ENCODE results near the gene MARCHF4.

The MARCHF4 gene

GRCh38 chr2:216371721-216372702, at the start of gene MARCHF4:
Gene MARCHF4, minus strand, starts transcription at chr2:216372483. Its CDS starts 2,223 bp downstream, at chr2:216370260.
- DNase-seq: peak in 57 of 58 donors; percentile 9 to 87 (median 51)

- no peak for DNase-seq
These were observed 48.3 kb upstream of the MARCHF4 start for GRCh38 chr2:216420367-216421101.

GRCh38 chr2:216418981-216419380, 46.7 kb upstream of the MARCHF4 start:
- no peak for DNase-seq

GRCh38 chr2:216416571-216417307, 44.5 kb upstream of the MARCHF4 start:
- DNase-seq: no peak

GRCh38 chr2:216415541-216415940, 43.3 kb upstream of the MARCHF4 start:
- DNase-seq: no peak

GRCh38 chr2:216414772-216415319, 42.6 kb upstream of the MARCHF4 start:
- no peak for DNase-seq

GRCh38 chr2:216413882-216414281, 41.6 kb upstream of the MARCHF4 start:
- no peak for DNase-seq

GRCh38 chr2:216412022-216412999, 40.0 kb upstream of the MARCHF4 start, which contains the start of gene SMARCAL1:
Gene SMARCAL1, plus strand, starts transcription at chr2:216412484. Its CDS starts 2,221 bp downstream, at chr2:216414705.
- peak; percentile 80 to 99 (median 98) for DNase-seq

GRCh38 chr2:216410550-216410949, 38.3 kb upstream of the MARCHF4 start:
- no peak for DNase-seq

- no peak for DNase-seq
These were observed 36.4 kb upstream of the MARCHF4 start for GRCh38 chr2:216408426-216409290.

- no peak for DNase-seq
These were observed 34.5 kb upstream of the MARCHF4 start for GRCh38 chr2:216406826-216407225.

GRCh38 chr2:216405588-216405987, 33.3 kb upstream of the MARCHF4 start:
- no peak for DNase-seq

- DNase-seq: peak in 12 of 58 donors; percentile 1 to 40 (median 5)
These were observed 31.8 kb upstream of the MARCHF4 start for GRCh38 chr2:216404010-216404618.

GRCh38 chr2:216402751-216403150, 30.5 kb upstream of the MARCHF4 start:
- no peak for DNase-seq

- DNase-seq: no peak
These were observed 27.3 kb upstream of the MARCHF4 start for GRCh38 chr2:216399621-216400020.

- no peak for DNase-seq
These were observed 22.6 kb upstream of the MARCHF4 start for GRCh38 chr2:216394881-216395280.

- no peak for DNase-seq
These were observed 20.9 kb upstream of the MARCHF4 start for GRCh38 chr2:216392945-216393840.

Measured in anterior cingulate cortex (tissue), 58 donors.